HG03175 (cell line): ENCODE results near the gene CMTM8.

Experiments
- ATAC-seq: cut with Tn5 transposase; IDR thresholded peaks from one replicate; pipeline ENCODE4 v1.9.1; 2021; ENCODE audit warnings: mild to moderate bottlenecking, moderate library complexity; ENCODE audit not compliant: unreplicated experiment

Gene CMTM8

GRCh38 chr3:32334675-32335074 is 96.2 kb downstream of the CMTM8 start:
- no peak for ATAC-seq

- ATAC-seq = no peak
These were observed 97.1 kb downstream of the CMTM8 start for GRCh38 chr3:32335365-32336112.

GRCh38 chr3:32336113-32336498 is 97.6 kb downstream of the CMTM8 start:
- ATAC-seq = no peak

GRCh38 chr3:32337505-32337904 is 99.0 kb downstream of the CMTM8 start:
- ATAC-seq = no peak

- ATAC-seq = no peak
These were observed 101.6 kb downstream of the CMTM8 start for GRCh38 chr3:32340039-32340438.

- no peak for ATAC-seq
These were observed 102.3 kb downstream of the CMTM8 start for GRCh38 chr3:32340611-32341365.

GRCh38 chr3:32347343-32348125 is 109.1 kb downstream of the CMTM8 start:
- no peak for ATAC-seq

GRCh38 chr3:32349184-32349583 is 110.7 kb downstream of the CMTM8 start:
- ATAC-seq = no peak

GRCh38 chr3:32352563-32352962 is 114.1 kb downstream of the CMTM8 start:
- ATAC-seq = no peak

- no peak for ATAC-seq
These were observed 114.9 kb downstream of the CMTM8 start for GRCh38 chr3:32353351-32353750.

GRCh38 chr3:32354362-32354778 is 115.9 kb downstream of the CMTM8 start:
- no peak for ATAC-seq

- no peak for ATAC-seq
These were observed 117.3 kb downstream of the CMTM8 start for GRCh38 chr3:32355751-32356291.

- ATAC-seq = no peak
These were observed 121.4 kb downstream of the CMTM8 start for GRCh38 chr3:32359766-32360492.

GRCh38 chr3:32360493-32360827 is 122.0 kb downstream of the CMTM8 start:
- no peak for ATAC-seq

- ATAC-seq = no peak
These were observed 128.3 kb downstream of the CMTM8 start for GRCh38 chr3:32366638-32367397.

- no peak for ATAC-seq
These were observed 129.0 kb downstream of the CMTM8 start for GRCh38 chr3:32367442-32367841.

GRCh38 chr3:32371461-32372212 is 133.2 kb downstream of the CMTM8 start:
- ATAC-seq = no peak

- ATAC-seq = no peak
These were observed 133.7 kb downstream of the CMTM8 start for GRCh38 chr3:32372213-32372490.

GRCh38 chr3:32373276-32373675 is 134.8 kb downstream of the CMTM8 start:
- no peak for ATAC-seq

GRCh38 chr3:32373844-32374243 is 135.4 kb downstream of the CMTM8 start:
- no peak for ATAC-seq
